ENCODE data around the gene NAA30. TPM values are rescaled to one million over a fixed set of nuclear protein-coding genes. Genes with fewer than 3 reads are reported as not detected.
A peak's percentile ranks its signal among the peaks of the same experiment; 100 is the strongest.

Gene NAA30
- total and polyA plus RNA-seq, 9 of the 15 experiments (the other 6 are each of a cell fraction or from before 2014, with no cell fraction given) = 2.2 to 8.0 (median 6.9) TPM

GRCh38 chr14:57412341-57412740, 22.0 kb downstream of the NAA30 start (continued):
- no peak for TF ChIP-seq JUND (IDR thresholded peaks at IDR 0.05; ENCODE audit: borderline replicate concordance, low read depth, low read length)
- TF ChIP-seq JUND (tag; IDR thresholded peaks at IDR 0.05; ENCODE audit: borderline replicate concordance, low read depth, low read length) = no peak
- no peak for TF ChIP-seq FOSL1 (tag; conservative IDR thresholded peaks at IDR 0.05)
- TF ChIP-seq ZNF507 (tag; conservative IDR thresholded peaks at IDR 0.05) = no peak
- no peak for TF ChIP-seq CREB3 (tag; conservative IDR thresholded peaks at IDR 0.05; ENCODE audit: low read depth)

GRCh38 chr14:57413849-57414248, 23.5 kb downstream of the NAA30 start:
- WGBS (ENCODE audit: insufficient coverage, low coverage, missing lambda C conversion rate) = 10% methylated on average over 2 of the region's 2 CpGs
- Histone ChIP-seq H3K4me2 (ENCODE audit: insufficient read depth, low read length) (no peak overlapping the region), H4K20me1 (replicated peaks; ENCODE audit: control insufficient read depth, insufficient read depth, low read length) (no peaks in the 10 kb centered on the region), H3K27ac (ENCODE audit: extremely low read depth, low read depth, low read length) (no peak overlapping the region), H3K79me2 (ENCODE audit: control insufficient read depth, insufficient read depth, low read length) (no peaks in the 10 kb centered on the region), H3K9me3 (replicated peaks; ENCODE audit: control insufficient read depth, insufficient read depth, low read depth, low read length) (no peaks in the 10 kb centered on the region), H3K36me3 (ENCODE audit: control insufficient read depth, insufficient read depth, low read length) (peaks cover 9% of the 10 kb centered on the region; the same call in 2 of the 3 replicates), H3K4me1 (replicated peaks in 1 of 2; ENCODE audit: control insufficient read depth in 2 of 2, insufficient read depth in 2 of 2, low read length in 2 of 2) (no peaks in the 10 kb centered on the region), H2AFZ (ENCODE audit: low read depth, low read length) (no peak overlapping the region), H3K9ac (ENCODE audit: insufficient read depth in 1 of 2, low read depth in 2 of 2, low read length in 2 of 2) (no peak overlapping the region), H3K4me3 (no peak overlapping the region), H3K9me1 (ENCODE audit: control insufficient read depth, insufficient read depth, low read length) (no peaks in the 10 kb centered on the region), H3K27me3 (ENCODE audit: control insufficient read depth in 2 of 2, insufficient read depth in 2 of 2, low read length in 2 of 2) (no peaks in the 10 kb centered on the region)
- in situ Hi-C loops (cut with MboI) = no loop called here
- CTCF ChIA-PET (ENCODE audit: low intra/inter-chr PET ratio) = no interaction called here
- FAIRE-seq (no peak), ATAC-seq (peak; percentile 48; the same call in 2 of the 3 replicates), DNase-seq (ENCODE audit: extremely low read depth in 1 of 4, low spot score in 3 of 4) (peak in 2 of 4 experiments; percentile 10 to 16)
- intact Hi-C loops (cut with micrococcal nuclease) = no loop called here
- no TSS peak for BruUV-seq (replicated peaks)
- POLR2A ChIA-PET = interaction anchor here (0.6 to 0.7 kb wide), 2 partner anchors 24 to 539 kb away, joined by 3 to 4 read pairs; partner anchors contain the start of gene NAA30
- TF ChIP-seq EGR1 (conservative IDR thresholded peaks at IDR 0.05) (peak; percentile 51), NFE2 (IDR thresholded peaks at IDR 0.05; ENCODE audit: low read depth) (peak; percentile 36; the same call in 1 of the 2 replicates), NFATC3 (IDR thresholded peaks at IDR 0.05) (no peak), TCF3 (CRISPR knock-in tag; IDR thresholded peaks at IDR 0.05) (peak; percentile 53), HES1 (IDR thresholded peaks at IDR 0.05; ENCODE audit: low read depth) (peak; percentile 43; the same call in 1 of the 2 replicates), NFIC (IDR thresholded peaks at IDR 0.05) (peak; percentile 30; the same call in 1 of the 2 replicates), ETV1 (tag; conservative IDR thresholded peaks at IDR 0.05; ENCODE audit: low read depth) (0 out of 2 replicates have a peak, but pooled peaks have one; percentile 52), TAL1 (IDR thresholded peaks at IDR 0.05) (peak; percentile 60), TEAD4 (IDR thresholded peaks at IDR 0.05; ENCODE audit: low read length) (peak; percentile 83), TEAD4 (CRISPR knock-in tag; IDR thresholded peaks at IDR 0.05; ENCODE audit: borderline replicate concordance) (no peak), TAF7 (tag; IDR thresholded peaks at IDR 0.05) (no peak), HDAC1 (IDR thresholded peaks at IDR 0.05) (peak in 1 of 2 experiments; percentile 79; a peak in 2 of 4 replicates), PML (IDR thresholded peaks at IDR 0.05; ENCODE audit: low read length) (peak; percentile 37; the same call in 1 of the 2 replicates), KLF16 (IDR thresholded peaks at IDR 0.05) (peak; percentile 33; the same call in 1 of the 2 replicates), ARID1B (IDR thresholded peaks at IDR 0.05) (peak; percentile 61), RUNX1 (IDR thresholded peaks at IDR 0.05; ENCODE audit: low read depth) (no peak), TRIM24 (IDR thresholded peaks at IDR 0.05) (peak; percentile 26 to 27; a peak in 1 of 4 replicates), KDM1A (IDR thresholded peaks at IDR 0.05) (peak; percentile 94), NUFIP1 (IDR thresholded peaks at IDR 0.05; ENCODE audit: partially characterized antibody) (no peak), RCOR1 (IDR thresholded peaks at IDR 0.05; ENCODE audit: borderline replicate concordance in 1 of 2, low read depth in 2 of 2, low read length in 2 of 2) (peak in 1 of 2 experiments; percentile 91; a peak in 2 of 4 replicates)
